ENCODE results near the gene OR10J4. TPM values are rescaled to one million over a fixed set of nuclear protein-coding genes. Genes with fewer than 3 reads are reported as not detected.

The OR10J4 gene
- not detected for polyA plus RNA-seq

GRCh38 chr1:159431904-159432303 lies at the start of gene OR10J4:
Gene OR10J4 (plus strand): TSS chr1:159432204.
- Histone ChIP-seq H3K9me3 (ENCODE audit: control insufficient read depth in 2 of 2, insufficient read depth in 1 of 2, low read depth in 1 of 2, low read length in 1 of 2) (no peaks in the 10 kb centered on the region), H3K4me1 (ENCODE audit: control insufficient read depth in 2 of 2, insufficient read depth in 2 of 2, low read length in 1 of 2) (no peaks in the 10 kb centered on the region), H3K27me3 (ENCODE audit: control insufficient read depth in 1 of 2, insufficient read depth in 2 of 2, low read length in 2 of 2) (no peaks in the 10 kb centered on the region), H3K36me3 (ENCODE audit: control insufficient read depth in 2 of 2, insufficient read depth in 2 of 2, low read length in 1 of 2) (no peaks in the 10 kb centered on the region), H3K27ac (ENCODE audit: low read depth in 2 of 2, low read length in 1 of 2) (no peak within 1 kb of the TSS), H3K4me3 (ENCODE audit: low read depth in 1 of 2, low read length in 2 of 2) (no peak within 1 kb of the TSS)
- WGBS, 2 donors = 77 to 89% methylated on average over 1 of the region's 1 CpG

- no peaks in the 10 kb centered on the region for H3K36me3 ChIP-seq (ENCODE audit: control insufficient read depth in 2 of 2, insufficient read depth in 2 of 2, low read length in 1 of 2)
- no peaks in the 10 kb centered on the region for H3K9me3 ChIP-seq (ENCODE audit: control insufficient read depth in 2 of 2, insufficient read depth in 1 of 2, low read depth in 1 of 2, low read length in 1 of 2)
- no peak overlapping the region for H3K27ac ChIP-seq (ENCODE audit: low read depth in 2 of 2, low read length in 1 of 2)
- H3K4me3 ChIP-seq (ENCODE audit: low read depth in 1 of 2, low read length in 2 of 2) = no peak overlapping the region
- WGBS, 2 donors = 83 to 84% methylated on average over 2 of the region's 2 CpGs
- H3K4me1 ChIP-seq (ENCODE audit: control insufficient read depth in 2 of 2, insufficient read depth in 2 of 2, low read length in 1 of 2) = no peaks in the 10 kb centered on the region
- H3K27me3 ChIP-seq (ENCODE audit: control insufficient read depth in 1 of 2, insufficient read depth in 2 of 2, low read length in 2 of 2) = no peaks in the 10 kb centered on the region
Measured at GRCh38 chr1:159406821-159407220, 25.2 kb upstream of the OR10J4 start.

- Histone ChIP-seq H3K27ac (ENCODE audit: low read depth in 2 of 2, low read length in 1 of 2) (no peak overlapping the region), H3K4me1 (ENCODE audit: control insufficient read depth in 2 of 2, insufficient read depth in 2 of 2, low read length in 1 of 2) (no peaks in the 10 kb centered on the region), H3K27me3 (ENCODE audit: control insufficient read depth in 1 of 2, insufficient read depth in 2 of 2, low read length in 2 of 2) (no peaks in the 10 kb centered on the region), H3K4me3 (ENCODE audit: low read depth in 1 of 2, low read length in 2 of 2) (no peak overlapping the region), H3K9me3 (ENCODE audit: control insufficient read depth in 2 of 2, insufficient read depth in 1 of 2, low read depth in 1 of 2, low read length in 1 of 2) (no peaks in the 10 kb centered on the region), H3K36me3 (ENCODE audit: control insufficient read depth in 2 of 2, insufficient read depth in 2 of 2, low read length in 1 of 2) (no peaks in the 10 kb centered on the region)
- WGBS, 2 donors = 77 to 86% methylated on average over 6 of the region's 6 CpGs
Measured at GRCh38 chr1:159408862-159409400, 23.1 kb upstream of the OR10J4 start.

GRCh38 chr1:159421821-159422220 lies 10.2 kb upstream of the OR10J4 start:
- WGBS, 2 donors = 81 to 83% methylated on average over 8 of the region's 8 CpGs
- Histone ChIP-seq H3K27ac (ENCODE audit: low read depth in 2 of 2, low read length in 1 of 2) (no peak overlapping the region), H3K27me3 (ENCODE audit: control insufficient read depth in 1 of 2, insufficient read depth in 2 of 2, low read length in 2 of 2) (no peaks in the 10 kb centered on the region), H3K4me1 (ENCODE audit: control insufficient read depth in 2 of 2, insufficient read depth in 2 of 2, low read length in 1 of 2) (no peaks in the 10 kb centered on the region), H3K9me3 (ENCODE audit: control insufficient read depth in 2 of 2, insufficient read depth in 1 of 2, low read depth in 1 of 2, low read length in 1 of 2) (peaks cover 9 to 13% of the 10 kb centered on the region in 2 donors), H3K36me3 (ENCODE audit: control insufficient read depth in 2 of 2, insufficient read depth in 2 of 2, low read length in 1 of 2) (no peaks in the 10 kb centered on the region), H3K4me3 (ENCODE audit: low read depth in 1 of 2, low read length in 2 of 2) (no peak overlapping the region)

GRCh38 chr1:159428536-159428935 lies 3.5 kb upstream of the OR10J4 start:
- 42 to 43% methylated on average over 3 of the region's 3 CpGs for WGBS, 2 donors
- no peak overlapping the region for H3K27ac ChIP-seq (ENCODE audit: low read depth in 2 of 2, low read length in 1 of 2)
- H3K27me3 ChIP-seq (ENCODE audit: control insufficient read depth in 1 of 2, insufficient read depth in 2 of 2, low read length in 2 of 2) = no peaks in the 10 kb centered on the region
- H3K9me3 ChIP-seq (ENCODE audit: control insufficient read depth in 2 of 2, insufficient read depth in 1 of 2, low read depth in 1 of 2, low read length in 1 of 2) = no peaks in the 10 kb centered on the region
- H3K4me1 ChIP-seq (ENCODE audit: control insufficient read depth in 2 of 2, insufficient read depth in 2 of 2, low read length in 1 of 2) = no peaks in the 10 kb centered on the region
- no peaks in the 10 kb centered on the region for H3K36me3 ChIP-seq (ENCODE audit: control insufficient read depth in 2 of 2, insufficient read depth in 2 of 2, low read length in 1 of 2)
- no peak overlapping the region for H3K4me3 ChIP-seq (ENCODE audit: low read depth in 1 of 2, low read length in 2 of 2)

- Histone ChIP-seq H3K4me3 (ENCODE audit: low read depth in 1 of 2, low read length in 2 of 2) (no peak overlapping the region), H3K27ac (ENCODE audit: low read depth in 2 of 2, low read length in 1 of 2) (no peak overlapping the region), H3K4me1 (ENCODE audit: control insufficient read depth in 2 of 2, insufficient read depth in 2 of 2, low read length in 1 of 2) (no peaks in the 10 kb centered on the region), H3K36me3 (ENCODE audit: control insufficient read depth in 2 of 2, insufficient read depth in 2 of 2, low read length in 1 of 2) (no peaks in the 10 kb centered on the region), H3K9me3 (ENCODE audit: control insufficient read depth in 2 of 2, insufficient read depth in 1 of 2, low read depth in 1 of 2, low read length in 1 of 2) (no peaks in the 10 kb centered on the region), H3K27me3 (ENCODE audit: control insufficient read depth in 1 of 2, insufficient read depth in 2 of 2, low read length in 2 of 2) (no peaks in the 10 kb centered on the region)
- WGBS, 2 donors = 80 to 85% methylated on average over 4 of the region's 4 CpGs
Measured at GRCh38 chr1:159429074-159429861, 2.7 kb upstream of the OR10J4 start.

GRCh38 chr1:159430985-159431384 lies 1.0 kb upstream of the OR10J4 start:
- Histone ChIP-seq H3K4me1 (ENCODE audit: control insufficient read depth in 2 of 2, insufficient read depth in 2 of 2, low read length in 1 of 2) (no peaks in the 10 kb centered on the region), H3K4me3 (ENCODE audit: low read depth in 1 of 2, low read length in 2 of 2) (no peak overlapping the region), H3K27me3 (ENCODE audit: control insufficient read depth in 1 of 2, insufficient read depth in 2 of 2, low read length in 2 of 2) (no peaks in the 10 kb centered on the region), H3K36me3 (ENCODE audit: control insufficient read depth in 2 of 2, insufficient read depth in 2 of 2, low read length in 1 of 2) (no peaks in the 10 kb centered on the region), H3K9me3 (ENCODE audit: control insufficient read depth in 2 of 2, insufficient read depth in 1 of 2, low read depth in 1 of 2, low read length in 1 of 2) (no peaks in the 10 kb centered on the region), H3K27ac (ENCODE audit: low read depth in 2 of 2, low read length in 1 of 2) (no peak overlapping the region)
- 86 to 87% methylated on average over 6 of the region's 6 CpGs for WGBS, 2 donors

GRCh38 chr1:159436469-159436868 lies 4.5 kb downstream of the OR10J4 start:
- Histone ChIP-seq H3K27ac (ENCODE audit: low read depth in 2 of 2, low read length in 1 of 2) (no peak overlapping the region), H3K4me3 (ENCODE audit: low read depth in 1 of 2, low read length in 2 of 2) (no peak overlapping the region), H3K4me1 (ENCODE audit: control insufficient read depth in 2 of 2, insufficient read depth in 2 of 2, low read length in 1 of 2) (no peaks in the 10 kb centered on the region), H3K9me3 (ENCODE audit: control insufficient read depth in 2 of 2, insufficient read depth in 1 of 2, low read depth in 1 of 2, low read length in 1 of 2) (no peaks in the 10 kb centered on the region), H3K36me3 (ENCODE audit: control insufficient read depth in 2 of 2, insufficient read depth in 2 of 2, low read length in 1 of 2) (no peaks in the 10 kb centered on the region), H3K27me3 (ENCODE audit: control insufficient read depth in 1 of 2, insufficient read depth in 2 of 2, low read length in 2 of 2) (no peaks in the 10 kb centered on the region)
- WGBS, 2 donors = 62 to 77% methylated on average over 4 of the region's 4 CpGs

- Histone ChIP-seq H3K36me3 (ENCODE audit: control insufficient read depth in 2 of 2, insufficient read depth in 2 of 2, low read length in 1 of 2) (no peaks in the 10 kb centered on the region), H3K4me1 (ENCODE audit: control insufficient read depth in 2 of 2, insufficient read depth in 2 of 2, low read length in 1 of 2) (no peaks in the 10 kb centered on the region)
Measured at GRCh38 chr1:159439422-159439821, 7.4 kb downstream of the OR10J4 start, which contains the start of gene OR10J1. Gene OR10J1 (plus strand): TSS chr1:159439722. CDS start chr1:159439792, 70 bp downstream.

GRCh38 chr1:159441360-159441759 lies 9.4 kb downstream of the OR10J4 start:
- Histone ChIP-seq H3K9me3 (ENCODE audit: control insufficient read depth in 2 of 2, insufficient read depth in 1 of 2, low read depth in 1 of 2, low read length in 1 of 2) (no peaks in the 10 kb centered on the region), H3K27ac (ENCODE audit: low read depth in 2 of 2, low read length in 1 of 2) (no peak overlapping the region)

More at GRCh38 chr1:159439422-159439821, 7.4 kb downstream of the OR10J4 start, which contains the start of gene OR10J1:
- H3K27ac ChIP-seq (ENCODE audit: low read depth in 2 of 2, low read length in 1 of 2) = no peak within 1 kb of the TSS
- no peak within 1 kb of the TSS for H3K4me3 ChIP-seq (ENCODE audit: low read depth in 1 of 2, low read length in 2 of 2)
- no peaks in the 10 kb centered on the region for H3K27me3 ChIP-seq (ENCODE audit: control insufficient read depth in 1 of 2, insufficient read depth in 2 of 2, low read length in 2 of 2)
- H3K9me3 ChIP-seq (ENCODE audit: control insufficient read depth in 2 of 2, insufficient read depth in 1 of 2, low read depth in 1 of 2, low read length in 1 of 2) = no peaks in the 10 kb centered on the region

More at GRCh38 chr1:159441360-159441759, 9.4 kb downstream of the OR10J4 start:
- Histone ChIP-seq H3K27me3 (ENCODE audit: control insufficient read depth in 1 of 2, insufficient read depth in 2 of 2, low read length in 2 of 2) (no peaks in the 10 kb centered on the region), H3K4me1 (ENCODE audit: control insufficient read depth in 2 of 2, insufficient read depth in 2 of 2, low read length in 1 of 2) (no peaks in the 10 kb centered on the region), H3K36me3 (ENCODE audit: control insufficient read depth in 2 of 2, insufficient read depth in 2 of 2, low read length in 1 of 2) (no peaks in the 10 kb centered on the region), H3K4me3 (ENCODE audit: low read depth in 1 of 2, low read length in 2 of 2) (no peak overlapping the region)
